H1 (cell line): Measurements from ENCODE around the gene ENTPD6.
"Not testable (repeated sequence)": the region's sequence is repeated elsewhere in the genome, so short reads cannot be mapped to it uniquely, and the experiment has no call there.

Experiments used
- BCL11A ChIP-seq, 2 experiments: IDR thresholded peaks; one replicate each; pipeline ENCODE4 v1.6.1; 2011; ENCODE audit warnings: low read depth in 2 of 2, low read length in 2 of 2, mild to moderate bottlenecking in 2 of 2
- CHD1 ChIP-seq: IDR thresholded peaks from 2 replicates; pipeline ENCODE4 v1.6.1; 2012; ENCODE audit warnings: low read depth, low read length, improper control_type of control experiment
- CTCF ChIP-seq, 3 experiments: IDR thresholded peaks; 1 replicate in 2 of 3; 2 replicates in 1 of 3; pipeline versions ENCODE4 v1.5.1 to v1.6.1; 2011; ENCODE audit warnings: low read length in 3 of 3, mild to moderate bottlenecking in 3 of 3, inconsistent platforms in 2 of 3, low read depth in 1 of 3, moderate library complexity in 1 of 3; ENCODE audit not compliant: insufficient read depth in 1 of 3; ENCODE audit errors: control extremely low read depth in 1 of 3
- E2F6 ChIP-seq: IDR thresholded peaks from 2 replicates; pipeline ENCODE4 v1.6.1; 2012; ENCODE audit warnings: inconsistent platforms
- EP300 ChIP-seq, 2 experiments: IDR thresholded peaks; 1 replicate in 1 of 2; 2 replicates in 1 of 2; pipeline ENCODE4 v1.6.1; 2011 to 2012; ENCODE audit warnings: low read depth in 2 of 2, low read length in 2 of 2, mild to moderate bottlenecking in 2 of 2, borderline replicate concordance in 1 of 2, inconsistent platforms in 1 of 2, moderate library complexity in 1 of 2
- HDAC2 ChIP-seq, 2 experiments: fragments of 300-600 bp in 1 of 2; sonication (generic) in 1 of 2; IDR thresholded peaks; 2 replicates each; pipeline ENCODE4 v1.6.1; 2011 to 2012; ENCODE audit warnings: low read depth in 2 of 2, low read length in 2 of 2, mild to moderate bottlenecking in 2 of 2, moderate library complexity in 2 of 2, borderline replicate concordance in 1 of 2, inconsistent platforms in 1 of 2
- HDAC6 ChIP-seq: IDR thresholded peaks from one replicate; pipeline ENCODE4 v1.7.1; 2012; ENCODE audit warnings: low read depth, mild to moderate bottlenecking, inconsistent platforms, low read length, moderate library complexity
- JUND ChIP-seq: IDR thresholded peaks from 2 replicates; pipeline ENCODE4 v1.6.1; 2011; ENCODE audit warnings: mild to moderate bottlenecking, improper control_type of control experiment, low read length
- NRF1 ChIP-seq: IDR thresholded peaks from 2 replicates; pipeline ENCODE4 v1.6.1; 2011; ENCODE audit warnings: mild to moderate bottlenecking, low read depth, low read length, improper control_type of control experiment

DNA sequence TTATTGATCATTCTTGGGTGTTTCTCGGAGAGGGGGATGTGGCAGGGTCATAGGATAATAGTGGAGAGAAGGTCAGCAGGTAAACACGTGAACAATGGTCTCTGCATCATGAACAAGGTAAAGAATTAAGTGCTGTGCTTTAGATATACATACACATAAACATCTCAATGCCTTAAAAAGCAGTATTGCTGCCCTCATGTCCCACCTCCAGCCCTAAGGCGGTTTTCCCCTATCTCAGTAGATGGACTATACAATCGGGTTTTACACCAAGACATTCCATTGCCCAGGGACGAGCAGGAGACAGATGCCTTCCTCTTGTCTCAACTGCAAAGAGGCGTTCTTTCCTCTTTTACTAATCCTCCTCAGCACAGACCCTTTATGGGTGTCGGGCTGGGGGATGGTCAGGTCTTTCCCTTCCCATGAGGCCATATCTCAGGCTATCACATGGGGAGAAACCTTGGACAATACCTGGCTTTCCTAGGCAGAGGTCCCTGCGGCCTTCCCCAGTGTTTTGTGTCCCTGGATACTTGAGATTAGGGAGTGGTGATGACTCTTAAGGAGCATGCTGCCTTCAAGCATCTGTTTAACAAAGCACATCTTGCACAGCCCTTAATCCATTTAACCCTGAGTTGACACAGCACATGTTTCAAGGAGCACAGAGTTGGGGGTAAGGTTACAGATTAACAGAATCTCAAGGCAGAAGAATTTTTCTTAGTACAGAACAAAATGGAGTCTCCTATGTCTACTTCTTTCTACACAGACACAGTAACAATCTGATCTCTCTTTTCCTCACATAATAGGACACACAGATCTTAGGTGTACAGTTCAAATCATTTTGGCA lies 38.7 kb downstream of the ENTPD6 start:
- not testable (repeated sequence) for TF ChIP-seq CTCF (IDR thresholded peaks at IDR 0.05; ENCODE audit: control extremely low read depth in 1 of 3, insufficient read depth in 1 of 3, low read depth in 1 of 3, low read length in 3 of 3); CHD1; HDAC6; BCL11A (IDR thresholded peaks at IDR 0.05; ENCODE audit: low read depth in 2 of 2, low read length in 2 of 2); JUND; NRF1; HDAC2 (IDR thresholded peaks at IDR 0.05; ENCODE audit: borderline replicate concordance in 1 of 2, low read depth in 2 of 2, low read length in 2 of 2); E2F6; EP300 (IDR thresholded peaks at IDR 0.05; ENCODE audit: borderline replicate concordance in 1 of 2, low read depth in 2 of 2, low read length in 2 of 2)
